Activated CD4-positive, alpha-beta memory T cell treated with anti-CD3 and anti-CD28 coated beads for 36 hours (primary cell): Measurements from ENCODE around the gene SERGEF. TPM values are rescaled to one million over a fixed set of nuclear protein-coding genes. Genes with fewer than 3 reads are reported as not detected.

Source experiments
- CTCF ChIA-PET: fragments of 350-600 bp; sonication (Branson Sonifier 250); formaldehyde crosslinking; loops from one replicate; lab custom pipeline; 2021; ENCODE audit warnings: antibody characterized with exemption, inconsistent platforms; lab: Charles Lee
- POLR2A ChIA-PET: fragments of 350-600 bp; sonication (Branson Sonifier 250); formaldehyde crosslinking; loops from one replicate; lab custom pipeline; 2021; ENCODE audit warnings: antibody characterized with exemption; lab: Charles Lee
- DNase-seq: peaks from one replicate; pipeline ENCODE4 v3.0.0-alpha.2; 2020
- H3K27ac Mint-ChIP-seq: one replicate; pipeline ENCODE4 v1.8.0; 2021; ENCODE audit warnings: mixed read lengths
- H3K27me3 Mint-ChIP-seq: one replicate; pipeline ENCODE4 v1.8.0; 2021; ENCODE audit warnings: mixed read lengths
- H3K36me3 Mint-ChIP-seq: one replicate; pipeline ENCODE4 v1.8.0; 2021; ENCODE audit warnings: mixed read lengths
- H3K4me1 Mint-ChIP-seq: one replicate; pipeline ENCODE4 v1.8.0; 2021; ENCODE audit warnings: low read depth, mixed read lengths
- H3K4me3 Mint-ChIP-seq: one replicate; pipeline ENCODE4 v1.8.0; 2021; ENCODE audit warnings: mild to moderate bottlenecking, mixed read lengths
- H3K9me3 Mint-ChIP-seq: one replicate; pipeline ENCODE4 v1.8.0; 2021; ENCODE audit warnings: mixed read lengths
- intact Hi-C: fragments of 100-400 bp; cut with micrococcal nuclease; formaldehyde crosslinking; loops from one replicate; pipeline ENCODE4 v1.15.1; 2023
- total RNA-seq, 2 experiments: library from RNA; stranded (reverse); gene quantifications; one replicate each; pipeline ENCODE4 v1.2.3, GENCODE V29; 2021

The SERGEF gene
- total RNA-seq, 2 experiments from 2014 or later, result 42.7 to 44.2 TPM

GRCh38 chr11:17760102-17761029, 252.5 kb downstream of the SERGEF start:
- ChIA-PET CTCF (interaction anchor here (0.7 to 2.4 kb wide), 4 partner anchors 29 to 219 kb away, joined by 3 to 12 read pairs (median 4); no protein-coding TSS in a partner anchor), POLR2A (no interaction called here)
- intact Hi-C loops, result no loop called here
- DNase-seq, result peak; percentile 51
- peaks cover 2% of the 10 kb centered on the region for H3K27me3 Mint-ChIP-seq
- H3K27ac Mint-ChIP-seq, result no peak overlapping the region
- H3K4me1 Mint-ChIP-seq, result no peaks in the 10 kb centered on the region
- H3K9me3 Mint-ChIP-seq, result no peaks in the 10 kb centered on the region
- H3K4me3 Mint-ChIP-seq, result no peak overlapping the region
- no peaks in the 10 kb centered on the region for H3K36me3 Mint-ChIP-seq

- Mint-ChIP-seq H3K9me3 (no peaks in the 10 kb centered on the region), H3K27me3 (peaks cover 5% of the 10 kb centered on the region), H3K27ac (no peak overlapping the region), H3K4me3 (no peak overlapping the region), H3K36me3 (no peaks in the 10 kb centered on the region), H3K4me1 (no peaks in the 10 kb centered on the region)
- intact Hi-C loops, result no loop called here
- ChIA-PET CTCF (no interaction called here), POLR2A (no interaction called here)
- DNase-seq, result no peak
Observed at GRCh38 chr11:17755891-17756290, 257.0 kb downstream of the SERGEF start.

GRCh38 chr11:17753641-17754040, 259.2 kb downstream of the SERGEF start:
- POLR2A ChIA-PET, result no interaction called here
- peaks cover 5% of the 10 kb centered on the region for H3K27me3 Mint-ChIP-seq
- H3K9me3 Mint-ChIP-seq, result no peaks in the 10 kb centered on the region
- no peak overlapping the region for H3K27ac Mint-ChIP-seq
- CTCF ChIA-PET, result no interaction called here
- DNase-seq, result no peak
- H3K4me1 Mint-ChIP-seq, result no peaks in the 10 kb centered on the region
- H3K36me3 Mint-ChIP-seq, result no peaks in the 10 kb centered on the region
- intact Hi-C loops, result no loop called here
- no peak overlapping the region for H3K4me3 Mint-ChIP-seq

GRCh38 chr11:17753153-17753552, 259.7 kb downstream of the SERGEF start:
- intact Hi-C loops, result no loop called here
- H3K4me3 Mint-ChIP-seq, result no peak overlapping the region
- no peak for DNase-seq
- no peak overlapping the region for H3K27ac Mint-ChIP-seq
- no peaks in the 10 kb centered on the region for H3K4me1 Mint-ChIP-seq
- POLR2A ChIA-PET, result no interaction called here
- H3K27me3 Mint-ChIP-seq, result peaks cover 6% of the 10 kb centered on the region
- no peaks in the 10 kb centered on the region for H3K9me3 Mint-ChIP-seq
- CTCF ChIA-PET, result interaction anchor here (1.4 kb wide), 1 partner anchor 22 kb away, joined by 10 read pairs; no protein-coding TSS in a partner anchor
- H3K36me3 Mint-ChIP-seq, result no peaks in the 10 kb centered on the region

GRCh38 chr11:17752144-17752543, 260.7 kb downstream of the SERGEF start:
- DNase-seq, result no peak
- ChIA-PET CTCF (interaction anchor here (1.4 kb wide), 1 partner anchor 21 kb away, joined by 10 read pairs; no protein-coding TSS in a partner anchor), POLR2A (interaction anchor here (0.6 kb wide), 1 partner anchor 383 kb away, joined by 5 read pairs; no protein-coding TSS in a partner anchor)
- H3K4me3 Mint-ChIP-seq, result no peak overlapping the region
- no peaks in the 10 kb centered on the region for H3K4me1 Mint-ChIP-seq
- H3K27me3 Mint-ChIP-seq, result peaks cover 10% of the 10 kb centered on the region
- H3K9me3 Mint-ChIP-seq, result no peaks in the 10 kb centered on the region
- intact Hi-C loops, result no loop called here
- no peaks in the 10 kb centered on the region for H3K36me3 Mint-ChIP-seq
- H3K27ac Mint-ChIP-seq, result no peak overlapping the region

GRCh38 chr11:17751558-17751957, 261.3 kb downstream of the SERGEF start:
- no peak overlapping the region for H3K27ac Mint-ChIP-seq
- POLR2A ChIA-PET, result no interaction called here
- no peaks in the 10 kb centered on the region for H3K4me1 Mint-ChIP-seq
- no peaks in the 10 kb centered on the region for H3K36me3 Mint-ChIP-seq
- no peaks in the 10 kb centered on the region for H3K9me3 Mint-ChIP-seq
- intact Hi-C loops, result no loop called here
- peaks cover 11% of the 10 kb centered on the region for H3K27me3 Mint-ChIP-seq
- H3K4me3 Mint-ChIP-seq, result no peak overlapping the region
- CTCF ChIA-PET, result no interaction called here
- DNase-seq, result no peak

- Mint-ChIP-seq H3K36me3 (no peaks in the 10 kb centered on the region), H3K27me3 (peaks cover 14% of the 10 kb centered on the region), H3K4me1 (no peaks in the 10 kb centered on the region), H3K4me3 (no peak overlapping the region), H3K27ac (no peak overlapping the region), H3K9me3 (no peaks in the 10 kb centered on the region)
- CTCF ChIA-PET, result no interaction called here
- no peak for DNase-seq
- intact Hi-C loops, result no loop called here
- POLR2A ChIA-PET, result no interaction called here
Observed at GRCh38 chr11:17750801-17751165, 262.1 kb downstream of the SERGEF start.

- intact Hi-C loops, result no loop called here
- POLR2A ChIA-PET, result no interaction called here
- Mint-ChIP-seq H3K27me3 (peaks cover 14% of the 10 kb centered on the region), H3K9me3 (no peaks in the 10 kb centered on the region), H3K4me3 (no peak overlapping the region), H3K4me1 (no peaks in the 10 kb centered on the region), H3K36me3 (no peaks in the 10 kb centered on the region), H3K27ac (no peak overlapping the region)
- CTCF ChIA-PET, result interaction anchor here (1.9 kb wide), 1 partner anchor 19 kb away, joined by 5 read pairs; no protein-coding TSS in a partner anchor
- no peak for DNase-seq
Observed at GRCh38 chr11:17750013-17750800, 262.6 kb downstream of the SERGEF start.

- Mint-ChIP-seq H3K4me3 (no peak overlapping the region), H3K36me3 (no peaks in the 10 kb centered on the region), H3K27ac (no peak overlapping the region), H3K9me3 (no peaks in the 10 kb centered on the region), H3K4me1 (no peaks in the 10 kb centered on the region), H3K27me3 (peaks cover 13% of the 10 kb centered on the region)
- no peak for DNase-seq
- intact Hi-C loops, result no loop called here
- ChIA-PET CTCF (interaction anchor here (1.9 kb wide), 1 partner anchor 18 kb away, joined by 5 read pairs; no protein-coding TSS in a partner anchor), POLR2A (no interaction called here)
Observed at GRCh38 chr11:17748761-17749721, 263.8 kb downstream of the SERGEF start.

GRCh38 chr11:17748044-17748443, 264.8 kb downstream of the SERGEF start:
- H3K4me1 Mint-ChIP-seq, result no peaks in the 10 kb centered on the region
- ChIA-PET CTCF (interaction anchor here (0.6 kb wide), 1 partner anchor 1049 kb away, joined by 3 read pairs; no protein-coding TSS in a partner anchor), POLR2A (no interaction called here)
- peaks cover 13% of the 10 kb centered on the region for H3K27me3 Mint-ChIP-seq
- no peak overlapping the region for H3K27ac Mint-ChIP-seq
- intact Hi-C loops, result no loop called here
- H3K9me3 Mint-ChIP-seq, result no peaks in the 10 kb centered on the region
- H3K36me3 Mint-ChIP-seq, result no peaks in the 10 kb centered on the region
- no peak overlapping the region for H3K4me3 Mint-ChIP-seq
- no peak for DNase-seq
